GM12878 (cell line): ENCODE data around the gene OR6X1.

Source experiments
- CBX5 ChIP-seq: sonication (generic); IDR thresholded peaks from 2 replicates; pipeline ENCODE4 v1.6.1; 2016; ENCODE audit warnings: low read depth, moderate library complexity, mild to moderate bottlenecking, inconsistent platforms
- CEBPB ChIP-seq, 2 experiments: fragments of 150-350 bp in 1 of 2; IDR thresholded peaks; 2 replicates each; pipeline ENCODE4 v1.6.1; 2012 to 2014; ENCODE audit warnings: low read depth in 2 of 2, low read length in 2 of 2, borderline replicate concordance in 1 of 2, inconsistent platforms in 1 of 2
- CHD4 ChIP-seq: fragments of 200-600 bp; sonication (generic); IDR thresholded peaks from 2 replicates; pipeline ENCODE4 v1.6.1; 2016; ENCODE audit warnings: mild to moderate bottlenecking
- EGR1 ChIP-seq, 2 experiments: IDR thresholded peaks; 1 replicate in 1 of 2; 2 replicates in 1 of 2; pipeline ENCODE4 v1.6.1; 2011 to 2012; ENCODE audit warnings: low read depth in 2 of 2, low read length in 2 of 2, borderline replicate concordance in 1 of 2, mild to moderate bottlenecking in 1 of 2, moderate library complexity in 1 of 2
- JUND ChIP-seq: IDR thresholded peaks from 2 replicates; pipeline ENCODE4 v1.6.1; 2012; ENCODE audit warnings: low read depth, mild to moderate bottlenecking, low read length, improper control_type of control experiment, moderate library complexity
- NFIC ChIP-seq: IDR thresholded peaks from 2 replicates; pipeline ENCODE4 v1.6.1; 2012; ENCODE audit warnings: low read depth, mild to moderate bottlenecking, inconsistent platforms, low read length, moderate library complexity
- PBX3 ChIP-seq: IDR thresholded peaks from 2 replicates; pipeline ENCODE4 v1.6.1; 2011; ENCODE audit warnings: mild to moderate bottlenecking, low read depth, low read length, moderate library complexity; ENCODE audit not compliant: insufficient replicate concordance
- POLR2A ChIP-seq: IDR thresholded peaks from 2 replicates; pipeline ENCODE4 v1.6.1; 2011; ENCODE audit warnings: low read depth, mild to moderate bottlenecking, low read length
- RAD21 ChIP-seq: IDR thresholded peaks from 2 replicates; pipeline ENCODE4 v1.6.1; 2011; ENCODE audit warnings: mild to moderate bottlenecking, low read depth, low read length, moderate library complexity; ENCODE audit not compliant: insufficient read depth
- TF ChIP-seq, protein P1 (sequence below), 3 experiments: IDR thresholded peaks in 2 of 3; conservative IDR thresholded peaks in 1 of 3; 2 replicates each; pipeline ENCODE4 v1.5.1; 2011; ENCODE audit warnings: low read depth in 3 of 3, low read length in 3 of 3, mild to moderate bottlenecking in 3 of 3, control low read depth in 2 of 3, moderate library complexity in 2 of 3, inconsistent platforms in 1 of 3, mixed read lengths in 1 of 3; ENCODE audit not compliant: control insufficient read depth in 2 of 3, insufficient read depth in 1 of 3; ENCODE audit errors: extremely low read depth in 1 of 3
- TF ChIP-seq, protein P2 (sequence below): IDR thresholded peaks from 2 replicates; pipeline ENCODE4 v1.6.1; 2012; ENCODE audit warnings: low read depth, low read length, improper control_type of control experiment

- TF ChIP-seq RAD21 (peak; percentile 87), NFIC (no peak), JUND (no peak), CHD4 (no peak), CBX5 (no peak), PBX3 (no peak), POLR2A (no peak), CEBPB (IDR thresholded peaks at IDR 0.05; ENCODE audit: borderline replicate concordance in 1 of 2, low read depth in 2 of 2, low read length in 2 of 2) (no peak), EGR1 (IDR thresholded peaks at IDR 0.05; ENCODE audit: borderline replicate concordance in 1 of 2, low read depth in 2 of 2, low read length in 2 of 2) (no peak)
- TF ChIP-seq, protein P1, sequence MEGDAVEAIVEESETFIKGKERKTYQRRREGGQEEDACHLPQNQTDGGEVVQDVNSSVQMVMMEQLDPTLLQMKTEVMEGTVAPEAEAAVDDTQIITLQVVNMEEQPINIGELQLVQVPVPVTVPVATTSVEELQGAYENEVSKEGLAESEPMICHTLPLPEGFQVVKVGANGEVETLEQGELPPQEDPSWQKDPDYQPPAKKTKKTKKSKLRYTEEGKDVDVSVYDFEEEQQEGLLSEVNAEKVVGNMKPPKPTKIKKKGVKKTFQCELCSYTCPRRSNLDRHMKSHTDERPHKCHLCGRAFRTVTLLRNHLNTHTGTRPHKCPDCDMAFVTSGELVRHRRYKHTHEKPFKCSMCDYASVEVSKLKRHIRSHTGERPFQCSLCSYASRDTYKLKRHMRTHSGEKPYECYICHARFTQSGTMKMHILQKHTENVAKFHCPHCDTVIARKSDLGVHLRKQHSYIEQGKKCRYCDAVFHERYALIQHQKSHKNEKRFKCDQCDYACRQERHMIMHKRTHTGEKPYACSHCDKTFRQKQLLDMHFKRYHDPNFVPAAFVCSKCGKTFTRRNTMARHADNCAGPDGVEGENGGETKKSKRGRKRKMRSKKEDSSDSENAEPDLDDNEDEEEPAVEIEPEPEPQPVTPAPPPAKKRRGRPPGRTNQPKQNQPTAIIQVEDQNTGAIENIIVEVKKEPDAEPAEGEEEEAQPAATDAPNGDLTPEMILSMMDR (IDR thresholded peaks at IDR 0.05 in 2 of 3, conservative IDR thresholded peaks at IDR 0.05 in 1 of 3; ENCODE audit: control insufficient read depth in 2 of 3, extremely low read depth in 1 of 3, insufficient read depth in 1 of 3, low read depth in 3 of 3, low read length in 3 of 3) = peak; percentile 63 to 82 (median 70)
- TF ChIP-seq, protein P2, sequence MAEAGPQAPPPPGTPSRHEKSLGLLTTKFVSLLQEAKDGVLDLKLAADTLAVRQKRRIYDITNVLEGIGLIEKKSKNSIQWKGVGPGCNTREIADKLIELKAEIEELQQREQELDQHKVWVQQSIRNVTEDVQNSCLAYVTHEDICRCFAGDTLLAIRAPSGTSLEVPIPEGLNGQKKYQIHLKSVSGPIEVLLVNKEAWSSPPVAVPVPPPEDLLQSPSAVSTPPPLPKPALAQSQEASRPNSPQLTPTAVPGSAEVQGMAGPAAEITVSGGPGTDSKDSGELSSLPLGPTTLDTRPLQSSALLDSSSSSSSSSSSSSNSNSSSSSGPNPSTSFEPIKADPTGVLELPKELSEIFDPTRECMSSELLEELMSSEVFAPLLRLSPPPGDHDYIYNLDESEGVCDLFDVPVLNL = no peak
These were observed 46.6 kb downstream of the OR6X1 start for GRCh38 chr11:123707606-123708205.
